SK-N-SH (cell line): Measurements from ENCODE around the gene TMEM225B.

ENCODE experiments used
- CHD2 ChIP-seq: fragments of 150-350 bp; IDR thresholded peaks from 2 replicates; pipeline ENCODE4 v1.6.1; 2018; ENCODE audit warnings: low read length; ENCODE audit not compliant: partially characterized antibody
- CTCF ChIP-seq: fragments of 200-600 bp; sonication (generic); IDR thresholded peaks from 2 replicates; pipeline ENCODE4 v1.6.1; 2017; ENCODE audit warnings: antibody characterized with exemption, mild to moderate bottlenecking, moderate library complexity
- EP300 ChIP-seq, 2 experiments: IDR thresholded peaks; 2 replicates each; pipeline versions ENCODE4 v1.4.0 to v1.6.1; 2012; ENCODE audit warnings: borderline replicate concordance in 1 of 2, low read depth in 1 of 2, low read length in 1 of 2
- GABPA ChIP-seq: IDR thresholded peaks from 2 replicates; pipeline ENCODE4 v1.4.0; 2012; ENCODE audit warnings: low read depth, mild to moderate bottlenecking
- JUND ChIP-seq: IDR thresholded peaks from 2 replicates; pipeline ENCODE4 v1.4.0; 2012
- MXI1 ChIP-seq: IDR thresholded peaks from 2 replicates; pipeline ENCODE4 v1.6.1; 2012; ENCODE audit warnings: mild to moderate bottlenecking, low read depth, low read length, improper control_type of control experiment
- TCF12 ChIP-seq: IDR thresholded peaks from 2 replicates; pipeline ENCODE4 v1.4.0; 2012
- YY1 ChIP-seq: IDR thresholded peaks from 2 replicates; pipeline ENCODE4 v1.4.0; 2012; ENCODE audit warnings: low read depth, mild to moderate bottlenecking

- TF ChIP-seq CTCF (no peak), YY1 (no peak), JUND (no peak), GABPA (no peak), CHD2 (no peak), EP300 (IDR thresholded peaks at IDR 0.05; ENCODE audit: borderline replicate concordance in 1 of 2, low read depth in 1 of 2, low read length in 1 of 2) (no peak), MXI1 (no peak), TCF12 (no peak)
These were observed 43.1 kb upstream of the TMEM225B start for GRCh38 chr7:99554939-99555338.
